Esophagus muscularis mucosa (tissue), 3 donors: ENCODE measurements around the gene VBP1.

Source experiments
- EP300 ChIP-seq: sonication (generic); formaldehyde crosslinking; IDR thresholded peaks from one replicate; pipeline ENCODE4 v1.6.1; 2017; ENCODE audit warnings: antibody characterized with exemption
- TF ChIP-seq, protein P1 (sequence below), 3 experiments: fragments of 200-600 bp in 2 of 3; fragments of 450-650 bp in 1 of 3; sonication (generic) in 2 of 3; IDR thresholded peaks; one replicate each; pipeline ENCODE4 v1.5.1; 2017 to 2019; ENCODE audit warnings: antibody characterized with exemption in 3 of 3, mild to moderate bottlenecking in 2 of 3, moderate library complexity in 1 of 3

DNA sequence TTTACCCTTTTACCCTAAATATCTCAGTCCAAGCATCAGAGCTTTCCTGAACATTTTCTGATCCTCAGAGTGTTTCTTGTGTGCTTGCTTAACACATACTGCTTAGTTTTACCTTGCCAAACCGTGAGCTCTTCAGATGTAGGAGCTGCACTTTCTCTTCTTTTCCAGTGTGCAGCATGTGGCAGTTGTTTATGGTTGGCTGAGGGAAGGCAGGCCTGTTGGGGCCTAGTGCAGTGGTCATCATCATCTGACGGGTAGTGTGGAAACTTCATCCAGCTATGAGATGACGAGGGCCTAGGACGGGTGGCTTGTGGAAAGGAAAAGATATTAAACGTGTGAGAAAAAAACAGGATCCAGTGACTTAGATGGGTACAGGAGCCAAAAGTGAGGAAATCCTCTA is 21.5 kb downstream of the VBP1 start:
- TF ChIP-seq, protein P1, sequence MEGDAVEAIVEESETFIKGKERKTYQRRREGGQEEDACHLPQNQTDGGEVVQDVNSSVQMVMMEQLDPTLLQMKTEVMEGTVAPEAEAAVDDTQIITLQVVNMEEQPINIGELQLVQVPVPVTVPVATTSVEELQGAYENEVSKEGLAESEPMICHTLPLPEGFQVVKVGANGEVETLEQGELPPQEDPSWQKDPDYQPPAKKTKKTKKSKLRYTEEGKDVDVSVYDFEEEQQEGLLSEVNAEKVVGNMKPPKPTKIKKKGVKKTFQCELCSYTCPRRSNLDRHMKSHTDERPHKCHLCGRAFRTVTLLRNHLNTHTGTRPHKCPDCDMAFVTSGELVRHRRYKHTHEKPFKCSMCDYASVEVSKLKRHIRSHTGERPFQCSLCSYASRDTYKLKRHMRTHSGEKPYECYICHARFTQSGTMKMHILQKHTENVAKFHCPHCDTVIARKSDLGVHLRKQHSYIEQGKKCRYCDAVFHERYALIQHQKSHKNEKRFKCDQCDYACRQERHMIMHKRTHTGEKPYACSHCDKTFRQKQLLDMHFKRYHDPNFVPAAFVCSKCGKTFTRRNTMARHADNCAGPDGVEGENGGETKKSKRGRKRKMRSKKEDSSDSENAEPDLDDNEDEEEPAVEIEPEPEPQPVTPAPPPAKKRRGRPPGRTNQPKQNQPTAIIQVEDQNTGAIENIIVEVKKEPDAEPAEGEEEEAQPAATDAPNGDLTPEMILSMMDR (IDR thresholded peaks at IDR 0.05) = no peak
- no peak for TF ChIP-seq EP300
